ENCODE measurements around the gene RASGEF1B.

RASGEF1B gene

GRCh38 chr4:81465406-81466340 is 6.0 kb downstream of the RASGEF1B start:
- DNase-seq: peak; percentile 49

GRCh38 chr4:81460834-81461233 is 10.9 kb downstream of the RASGEF1B start:
- DNase-seq: no peak

GRCh38 chr4:81460191-81460701 is 11.5 kb downstream of the RASGEF1B start:
- no peak for DNase-seq

- DNase-seq: peak; percentile 20
Observed at GRCh38 chr4:81459228-81459627, 12.5 kb downstream of the RASGEF1B start.

GRCh38 chr4:81457921-81458520 is 13.7 kb downstream of the RASGEF1B start:
- no peak for DNase-seq

GRCh38 chr4:81457345-81457744 is 14.4 kb downstream of the RASGEF1B start:
- DNase-seq: no peak

- no peak for DNase-seq
Observed at GRCh38 chr4:81455897-81456296, 15.8 kb downstream of the RASGEF1B start.

GRCh38 chr4:81454948-81455347 is 16.8 kb downstream of the RASGEF1B start:
- DNase-seq: no peak

- DNase-seq: no peak
Observed at GRCh38 chr4:81454499-81454898, 17.2 kb downstream of the RASGEF1B start.

- DNase-seq: no peak
Observed at GRCh38 chr4:81453024-81453423, 18.7 kb downstream of the RASGEF1B start.

GRCh38 chr4:81452452-81453006 is 19.2 kb downstream of the RASGEF1B start:
- DNase-seq: no peak

- no peak for DNase-seq
Observed at GRCh38 chr4:81449015-81449414, 22.7 kb downstream of the RASGEF1B start.

- DNase-seq: no peak
Observed at GRCh38 chr4:81447566-81448229, 24.0 kb downstream of the RASGEF1B start.

GRCh38 chr4:81446634-81447033 is 25.1 kb downstream of the RASGEF1B start:
- DNase-seq: no peak

- DNase-seq: no peak
Observed at GRCh38 chr4:81445196-81445595, 26.5 kb downstream of the RASGEF1B start.

- no peak for DNase-seq
Observed at GRCh38 chr4:81442484-81443085, 29.1 kb downstream of the RASGEF1B start.

GRCh38 chr4:81440949-81441348 is 30.8 kb downstream of the RASGEF1B start:
- no peak for DNase-seq

GRCh38 chr4:81436941-81437574 is 34.6 kb downstream of the RASGEF1B start:
- no peak for DNase-seq

GRCh38 chr4:81436096-81436495 is 35.6 kb downstream of the RASGEF1B start:
- DNase-seq: no peak

- DNase-seq: no peak
Observed at GRCh38 chr4:81432825-81433224, 38.9 kb downstream of the RASGEF1B start.

GRCh38 chr4:81431971-81432370 is 39.7 kb downstream of the RASGEF1B start:
- no peak for DNase-seq

- DNase-seq: no peak
Observed at GRCh38 chr4:81429607-81430006, 42.1 kb downstream of the RASGEF1B start.

Measured in DMS79 (cell line).